ENCODE results near the gene REC114. TPM values are rescaled to one million over a fixed set of nuclear protein-coding genes. Genes with fewer than 3 reads are reported as not detected.

The REC114 gene
- total and polyA plus RNA-seq, 2 experiments from 2014 or later: not detected

- TF ChIP-seq ETS1 (IDR thresholded peaks at IDR 0.05) (no peak), JUNB (IDR thresholded peaks at IDR 0.05; ENCODE audit: unreplicated experiment) (no peak), EZH2phosphoT487 (IDR thresholded peaks at IDR 0.05; ENCODE audit: unreplicated experiment) (no peak), CREB1 (CRISPR knock-in tag; IDR thresholded peaks at IDR 0.05; ENCODE audit: low read depth) (no peak), STAT1 (IDR thresholded peaks at IDR 0.05; ENCODE audit: unreplicated experiment) (no peak), EZH2 (IDR thresholded peaks at IDR 0.05; ENCODE audit: low read depth, unreplicated experiment) (no peak), ZNF114 (CRISPR knock-in tag; IDR thresholded peaks at IDR 0.05) (no peak), REST (IDR thresholded peaks at IDR 0.05; ENCODE audit: unreplicated experiment) (no peak), ZNF462 (CRISPR knock-in tag; IDR thresholded peaks at IDR 0.05) (no peak), POLR2AphosphoS5 (IDR thresholded peaks at IDR 0.05; ENCODE audit: low read depth) (no peak), ZNF331 (CRISPR knock-in tag; IDR thresholded peaks at IDR 0.05; ENCODE audit: low read depth) (no peak), NANOG (IDR thresholded peaks at IDR 0.05; ENCODE audit: borderline replicate concordance) (no peak), CTCF (conservative IDR thresholded peaks at IDR 0.05; ENCODE audit: low read depth in 2 of 2) (no peak)
- no peak for ATAC-seq
- H3K79me2 ChIP-seq (replicated peaks; ENCODE audit: insufficient read depth): no peaks in the 10 kb centered on the region
- Mint-ChIP-seq H3K27me3 (ENCODE audit: insufficient read depth, low read depth, poor library complexity) (peaks cover 4% of the 10 kb centered on the region), H3K36me3 (ENCODE audit: low read depth) (no peaks in the 10 kb centered on the region), H3K9me3 (no peaks in the 10 kb centered on the region; the same call in 2 of the 3 replicates), H3K4me3 (no peak overlapping the region), H3K4me1 (peaks cover 31% of the 10 kb centered on the region), H3K27ac (no peak overlapping the region)
- no peaks in the 10 kb centered on the region for H3K36me3 ChIP-seq (ENCODE audit: insufficient read depth)
- no peak overlapping the region for H3K4me3 ChIP-seq
- no peaks in the 10 kb centered on the region for H4K20me1 ChIP-seq (replicated peaks; ENCODE audit: insufficient read depth)
- H3K4me1 ChIP-seq (ENCODE audit: insufficient read depth): peaks cover 18% of the 10 kb centered on the region
- H3K4me2 ChIP-seq: no peak overlapping the region
- no peaks in the 10 kb centered on the region for H3K27me3 ChIP-seq (ENCODE audit: insufficient read depth)
- no peaks in the 10 kb centered on the region for H3F3A ChIP-seq (replicated peaks; ENCODE audit: low read depth)
- peaks cover 7% of the 10 kb centered on the region; the same call in 1 of the 2 replicates for H3K9me2 ChIP-seq (ENCODE audit: insufficient read depth)
- no peak overlapping the region; the same call in 1 of the 2 replicates for H2AFZ ChIP-seq
- no peak for DNase-seq (ENCODE audit: low spot score)
- H3K27ac ChIP-seq (ENCODE audit: low read depth): no peak overlapping the region
Measured at GRCh38 chr15:73395671-73396070, 47.3 kb upstream of the REC114 start.
